Measurements from ENCODE around the gene ATG16L1. TPM values are rescaled to one million over a fixed set of nuclear protein-coding genes. Genes with fewer than 3 reads are reported as not detected.

The ATG16L1 gene
- total RNA-seq, 1 donor from 2014 or later: 29.3 TPM

- H3K9me3 Mint-ChIP-seq (ENCODE audit: unreplicated experiment): no peaks in the 10 kb centered on the region
- peaks cover 2% of the 10 kb centered on the region for H3K27me3 Mint-ChIP-seq (ENCODE audit: unreplicated experiment)
- DNase-seq: no peak
- H3K36me3 Mint-ChIP-seq (ENCODE audit: unreplicated experiment): peaks cover 6% of the 10 kb centered on the region
- no peaks in the 10 kb centered on the region for H3K4me1 Mint-ChIP-seq (ENCODE audit: low read depth, unreplicated experiment)
- no peak for TF ChIP-seq CTCF (IDR thresholded peaks at IDR 0.05; ENCODE audit: partially characterized antibody, unreplicated experiment)
- no peak overlapping the region for H3K27ac Mint-ChIP-seq (ENCODE audit: unreplicated experiment)
- H3K4me3 Mint-ChIP-seq (ENCODE audit: unreplicated experiment): no peak overlapping the region
Observed at GRCh38 chr2:233233618-233234230, 17.7 kb upstream of the ATG16L1 start.

GRCh38 chr2:233234264-233234663, 17.2 kb upstream of the ATG16L1 start:
- Mint-ChIP-seq H3K27ac (ENCODE audit: unreplicated experiment) (no peak overlapping the region), H3K4me1 (ENCODE audit: low read depth, unreplicated experiment) (no peaks in the 10 kb centered on the region), H3K9me3 (ENCODE audit: unreplicated experiment) (no peaks in the 10 kb centered on the region), H3K36me3 (ENCODE audit: unreplicated experiment) (peaks cover 6% of the 10 kb centered on the region), H3K27me3 (ENCODE audit: unreplicated experiment) (peaks cover 4% of the 10 kb centered on the region), H3K4me3 (ENCODE audit: unreplicated experiment) (no peak overlapping the region)
- DNase-seq: no peak
- no peak for TF ChIP-seq CTCF (IDR thresholded peaks at IDR 0.05; ENCODE audit: partially characterized antibody, unreplicated experiment)

- H3K4me1 Mint-ChIP-seq (ENCODE audit: low read depth, unreplicated experiment): no peaks in the 10 kb centered on the region
- H3K9me3 Mint-ChIP-seq (ENCODE audit: unreplicated experiment): no peaks in the 10 kb centered on the region
Observed at GRCh38 chr2:233234996-233235395, 16.5 kb upstream of the ATG16L1 start.

GRCh38 chr2:233235977-233236376, 15.5 kb upstream of the ATG16L1 start:
- no peak for DNase-seq
- H3K27ac Mint-ChIP-seq (ENCODE audit: unreplicated experiment): no peak overlapping the region
- TF ChIP-seq CTCF (IDR thresholded peaks at IDR 0.05; ENCODE audit: partially characterized antibody, unreplicated experiment): no peak
- no peaks in the 10 kb centered on the region for H3K9me3 Mint-ChIP-seq (ENCODE audit: unreplicated experiment)
- H3K4me1 Mint-ChIP-seq (ENCODE audit: low read depth, unreplicated experiment): no peaks in the 10 kb centered on the region
- H3K4me3 Mint-ChIP-seq (ENCODE audit: unreplicated experiment): no peak overlapping the region
- H3K27me3 Mint-ChIP-seq (ENCODE audit: unreplicated experiment): peaks cover 4% of the 10 kb centered on the region
- H3K36me3 Mint-ChIP-seq (ENCODE audit: unreplicated experiment): peaks cover 6% of the 10 kb centered on the region

More at GRCh38 chr2:233234996-233235395, 16.5 kb upstream of the ATG16L1 start:
- Mint-ChIP-seq H3K27ac (ENCODE audit: unreplicated experiment) (no peak overlapping the region), H3K36me3 (ENCODE audit: unreplicated experiment) (peaks cover 6% of the 10 kb centered on the region), H3K27me3 (ENCODE audit: unreplicated experiment) (peaks cover 4% of the 10 kb centered on the region), H3K4me3 (ENCODE audit: unreplicated experiment) (no peak overlapping the region)
- DNase-seq: no peak
- TF ChIP-seq CTCF (IDR thresholded peaks at IDR 0.05; ENCODE audit: partially characterized antibody, unreplicated experiment): no peak

- TF ChIP-seq CTCF (IDR thresholded peaks at IDR 0.05; ENCODE audit: partially characterized antibody, unreplicated experiment): no peak
- no peak overlapping the region for H3K27ac Mint-ChIP-seq (ENCODE audit: unreplicated experiment)
- DNase-seq: no peak
- peaks cover 6% of the 10 kb centered on the region for H3K36me3 Mint-ChIP-seq (ENCODE audit: unreplicated experiment)
- H3K4me3 Mint-ChIP-seq (ENCODE audit: unreplicated experiment): no peak overlapping the region
- peaks cover 7% of the 10 kb centered on the region for H3K27me3 Mint-ChIP-seq (ENCODE audit: unreplicated experiment)
- no peaks in the 10 kb centered on the region for H3K4me1 Mint-ChIP-seq (ENCODE audit: low read depth, unreplicated experiment)
- H3K9me3 Mint-ChIP-seq (ENCODE audit: unreplicated experiment): no peaks in the 10 kb centered on the region
Observed at GRCh38 chr2:233236820-233237589, 14.5 kb upstream of the ATG16L1 start.

Measured in glutamatergic neuron (in vitro differentiated cells).